Endodermal cell (in vitro differentiated cells): Measurements from ENCODE around the gene MAPK10. TPM values are rescaled to one million over a fixed set of nuclear protein-coding genes. Genes with fewer than 3 reads are reported as not detected.
"Not testable (repeated sequence)": the region's sequence is repeated elsewhere in the genome, so short reads cannot be mapped to it uniquely, and the experiment has no call there.

ENCODE experiments used
- DNase-seq: peaks from one replicate; pipeline ENCODE4 v3.0.0-alpha.2; 2017
- H3K27ac ChIP-seq: 2 replicates; pipeline ENCODE4 v1.5.1; 2013; ENCODE audit warnings: mild to moderate bottlenecking, low read depth, low read length, moderate library complexity
- H3K27me3 ChIP-seq: 2 replicates; pipeline ENCODE4 v1.6.1; 2013; ENCODE audit warnings: mild to moderate bottlenecking, low read length, moderate library complexity; ENCODE audit not compliant: insufficient read depth, control insufficient read depth, poor library complexity, severe bottlenecking
- H3K36me3 ChIP-seq: 2 replicates; pipeline ENCODE4 v1.7.0; 2013; ENCODE audit warnings: mild to moderate bottlenecking, low read length, moderate library complexity; ENCODE audit not compliant: control insufficient read depth, insufficient read depth
- H3K4me1 ChIP-seq: one replicate; pipeline ENCODE4 v1.7.0; 2013; ENCODE audit warnings: low read length; ENCODE audit not compliant: control insufficient read depth, insufficient read depth
- H3K4me3 ChIP-seq: 2 replicates; pipeline ENCODE4 v1.5.1; 2013; ENCODE audit warnings: mild to moderate bottlenecking, low read length, moderate library complexity
- H3K9ac ChIP-seq: 2 replicates; pipeline ENCODE4 v1.6.1; 2013; ENCODE audit warnings: mild to moderate bottlenecking, low read length, moderate library complexity; ENCODE audit not compliant: poor library complexity, severe bottlenecking; ENCODE audit errors: extremely low read depth
- H3K9me3 ChIP-seq: 2 replicates; pipeline ENCODE4 v1.6.1; 2013; ENCODE audit warnings: mild to moderate bottlenecking, low read length, moderate library complexity; ENCODE audit not compliant: control insufficient read depth
- H3K27ac Mint-ChIP-seq: 2 replicates; pipeline ENCODE4 v1.8.0; 2020; ENCODE audit warnings: mixed read lengths
- H3K27me3 Mint-ChIP-seq: 2 replicates; pipeline ENCODE4 v1.8.0; 2021; ENCODE audit warnings: mild to moderate bottlenecking, mixed read lengths; ENCODE audit not compliant: insufficient read depth
- H3K36me3 Mint-ChIP-seq: 2 replicates; pipeline ENCODE4 v1.8.0; 2020; ENCODE audit warnings: low read depth, mixed read lengths
- H3K4me1 Mint-ChIP-seq: 2 replicates; pipeline ENCODE4 v1.8.0; 2020; ENCODE audit warnings: mixed read lengths
- H3K4me3 Mint-ChIP-seq: 2 replicates; pipeline ENCODE4 v1.8.0; 2020; ENCODE audit warnings: mild to moderate bottlenecking, moderate library complexity, mixed read lengths
- H3K9me3 Mint-ChIP-seq: 2 replicates; pipeline ENCODE4 v1.8.0; 2020; ENCODE audit warnings: mild to moderate bottlenecking, mixed read lengths
- WGBS, 2 experiments: methylation state at CpG; one replicate each; pipeline versions ENCODE4 v1.1.5 to v1.1.7; 2013; ENCODE audit warnings: missing lambda C conversion rate in 2 of 2, mixed read lengths in 1 of 2; ENCODE audit not compliant: insufficient coverage in 1 of 2, insufficient read length in 1 of 2; 5-methylcytosine and 5-hydroxymethylcytosine counted together
- total RNA-seq, 2 donors: library from RNA; stranded (reverse); fragmentation: NEBNext Ultra II Directional in 1 of 2; extraction: Animal tissue kit (Norgen Biotek cat#: 25700) in 1 of 2; gene quantifications; 2 replicates in 1 of 2; 3 replicates in 1 of 2; pipeline ENCODE4 v1.2.1, GENCODE V29; 2021
- TF ChIP-seq, protein P1 (sequence below): fragments of 200-600 bp; sonication (generic); conservative IDR thresholded peaks from 2 replicates; pipeline ENCODE4 v1.5.0; 2021; ENCODE audit warnings: antibody characterized with exemption, mild to moderate bottlenecking

MAPK10 gene
- total RNA-seq, 2 donors from 2014 or later, result 45.1 to 70.2 TPM

- H3K27me3 ChIP-seq, result no peaks in the 10 kb centered on the region
- peaks cover 14% of the 10 kb centered on the region for H3K9me3 ChIP-seq
- H3K36me3 ChIP-seq, result no peaks in the 10 kb centered on the region
- no peak overlapping the region for H3K4me3 ChIP-seq
- H3K4me1 Mint-ChIP-seq, result no peaks in the 10 kb centered on the region
- H3K4me1 ChIP-seq, result no peaks in the 10 kb centered on the region
- H3K9ac ChIP-seq, result no peak overlapping the region
- H3K27ac Mint-ChIP-seq, result no peak overlapping the region
- peaks cover 20% of the 10 kb centered on the region for H3K36me3 Mint-ChIP-seq
- H3K27me3 Mint-ChIP-seq, result no peaks in the 10 kb centered on the region
- no peak overlapping the region for H3K4me3 Mint-ChIP-seq
- H3K27ac ChIP-seq, result no peak overlapping the region
- H3K9me3 Mint-ChIP-seq, result peaks cover 13% of the 10 kb centered on the region
- TF ChIP-seq, protein P1, sequence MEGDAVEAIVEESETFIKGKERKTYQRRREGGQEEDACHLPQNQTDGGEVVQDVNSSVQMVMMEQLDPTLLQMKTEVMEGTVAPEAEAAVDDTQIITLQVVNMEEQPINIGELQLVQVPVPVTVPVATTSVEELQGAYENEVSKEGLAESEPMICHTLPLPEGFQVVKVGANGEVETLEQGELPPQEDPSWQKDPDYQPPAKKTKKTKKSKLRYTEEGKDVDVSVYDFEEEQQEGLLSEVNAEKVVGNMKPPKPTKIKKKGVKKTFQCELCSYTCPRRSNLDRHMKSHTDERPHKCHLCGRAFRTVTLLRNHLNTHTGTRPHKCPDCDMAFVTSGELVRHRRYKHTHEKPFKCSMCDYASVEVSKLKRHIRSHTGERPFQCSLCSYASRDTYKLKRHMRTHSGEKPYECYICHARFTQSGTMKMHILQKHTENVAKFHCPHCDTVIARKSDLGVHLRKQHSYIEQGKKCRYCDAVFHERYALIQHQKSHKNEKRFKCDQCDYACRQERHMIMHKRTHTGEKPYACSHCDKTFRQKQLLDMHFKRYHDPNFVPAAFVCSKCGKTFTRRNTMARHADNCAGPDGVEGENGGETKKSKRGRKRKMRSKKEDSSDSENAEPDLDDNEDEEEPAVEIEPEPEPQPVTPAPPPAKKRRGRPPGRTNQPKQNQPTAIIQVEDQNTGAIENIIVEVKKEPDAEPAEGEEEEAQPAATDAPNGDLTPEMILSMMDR, result no peak
- no peak for DNase-seq
These were observed 181.6 kb downstream of the MAPK10 start for GRCh38 chr4:86178211-86178610.

DNA sequence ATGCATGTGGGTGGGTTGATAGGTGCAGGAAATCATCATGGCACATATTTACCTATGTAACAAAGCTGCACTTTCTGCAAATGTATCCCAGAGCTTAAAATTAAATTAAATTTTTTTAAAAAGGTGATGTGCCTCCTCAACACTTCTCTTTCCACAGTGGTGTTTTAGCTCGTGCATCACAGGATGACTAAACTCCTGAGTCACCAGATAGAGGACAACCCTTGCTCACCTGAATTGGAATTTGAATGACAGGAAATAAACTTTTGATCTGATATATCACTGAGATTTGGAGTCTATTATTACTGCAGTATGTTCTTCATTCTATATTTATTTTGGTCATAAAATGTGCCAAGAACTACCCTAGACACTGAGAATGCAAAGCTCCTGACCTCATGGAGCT lies 185.3 kb downstream of the MAPK10 start:
- no peaks in the 10 kb centered on the region for H3K27me3 ChIP-seq
- Mint-ChIP-seq H3K27me3 (no peaks in the 10 kb centered on the region), H3K4me3 (no peak overlapping the region), H3K36me3 (peaks cover 11% of the 10 kb centered on the region), H3K9me3 (peaks cover 21% of the 10 kb centered on the region), H3K4me1 (no peaks in the 10 kb centered on the region), H3K27ac (no peak overlapping the region)
- H3K27ac ChIP-seq, result no peak overlapping the region
- peaks cover 3% of the 10 kb centered on the region for H3K9me3 ChIP-seq
- no peak overlapping the region for H3K4me3 ChIP-seq
- no peaks in the 10 kb centered on the region for H3K36me3 ChIP-seq
- TF ChIP-seq, protein P1, result no peak
- H3K4me1 ChIP-seq, result no peaks in the 10 kb centered on the region
- DNase-seq, result no peak
- WGBS, 2 experiments, result 82% methylated on average over 1 of the region's 1 CpG; no CpG with 5 or more reads in 1 of the 2 experiments
- H3K9ac ChIP-seq, result no peak overlapping the region

GRCh38 chr4:86168335-86168734 lies 191.5 kb downstream of the MAPK10 start:
- not testable (repeated sequence) for H3K4me3 Mint-ChIP-seq, H3K4me3 ChIP-seq, H3K4me1 ChIP-seq, H3K9ac ChIP-seq, H3K4me1 Mint-ChIP-seq, H3K27ac Mint-ChIP-seq, H3K27me3 ChIP-seq, H3K27me3 Mint-ChIP-seq, H3K27ac ChIP-seq, DNase-seq, H3K36me3 ChIP-seq
- peaks cover 18% of the 10 kb centered on the region for H3K36me3 Mint-ChIP-seq
- WGBS, 2 experiments, result 98% methylated on average over 9 of the region's 10 CpGs; no CpG with 5 or more reads in 1 of the 2 experiments
- H3K9me3 Mint-ChIP-seq, result peaks cover 31% of the 10 kb centered on the region
- H3K9me3 ChIP-seq, result peaks cover 14% of the 10 kb centered on the region

DNA sequence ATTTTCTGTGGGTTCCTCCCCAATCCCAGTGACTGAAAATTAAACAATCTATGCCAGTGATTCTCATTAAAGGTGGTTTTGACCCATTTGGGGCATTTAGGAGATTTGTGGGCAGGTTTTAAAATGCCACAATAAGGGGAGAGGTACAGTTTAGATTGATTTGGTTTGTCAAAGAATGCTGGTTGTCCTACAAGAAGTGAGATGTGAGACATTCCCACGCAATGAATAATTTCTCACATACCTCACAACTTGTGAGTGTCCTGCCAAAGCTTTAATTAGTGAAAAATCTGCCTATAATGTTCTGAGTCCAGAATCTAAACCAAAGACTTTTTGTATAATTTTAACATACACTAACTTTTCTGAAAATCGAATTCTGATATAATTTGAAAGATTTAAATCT lies 199.4 kb downstream of the MAPK10 start:
- H3K27me3 ChIP-seq, result no peaks in the 10 kb centered on the region
- TF ChIP-seq, protein P1, result no peak
- peaks cover 2% of the 10 kb centered on the region for H3K36me3 Mint-ChIP-seq
- no peaks in the 10 kb centered on the region for H3K27me3 Mint-ChIP-seq
- no peak overlapping the region for H3K27ac ChIP-seq
- H3K9ac ChIP-seq, result no peak overlapping the region
- H3K4me1 Mint-ChIP-seq, result peaks cover 10% of the 10 kb centered on the region
- H3K4me3 ChIP-seq, result no peak overlapping the region
- 95 to 100% methylated on average over 1 to 2 of the region's 2 CpGs for WGBS, 2 experiments
- no peak overlapping the region for H3K4me3 Mint-ChIP-seq
- H3K4me1 ChIP-seq, result no peaks in the 10 kb centered on the region
- no peaks in the 10 kb centered on the region for H3K9me3 ChIP-seq
- H3K36me3 ChIP-seq, result peaks cover 5% of the 10 kb centered on the region
- H3K9me3 Mint-ChIP-seq, result no peaks in the 10 kb centered on the region
- no peak overlapping the region for H3K27ac Mint-ChIP-seq
- DNase-seq, result no peak
